K562 (cell line): ENCODE data around the gene NEK1. TPM values are rescaled to one million over a fixed set of nuclear protein-coding genes. Genes with fewer than 3 reads are reported as not detected.
A peak's percentile ranks its signal among the peaks of the same experiment; 100 is the strongest.

ENCODE experiments used
- BCL6 ChIP-seq: fragments of 250-450 bp; sonication (Bioruptor Pico); IDR thresholded peaks from 2 replicates; pipeline ENCODE4 v1.4.0; 2020
- BRF1 ChIP-seq: IDR thresholded peaks from 3 replicates; pipeline ENCODE4 v1.6.1; 2011; ENCODE audit warnings: borderline replicate concordance, mild to moderate bottlenecking; ENCODE audit not compliant: insufficient read length; ENCODE audit errors: extremely low read depth
- CCAR2 ChIP-seq: fragments of 200-400 bp; formaldehyde crosslinking; IDR thresholded peaks from 2 replicates; pipeline ENCODE4 v1.6.1; 2017; ENCODE audit warnings: mild to moderate bottlenecking, low read depth, low read length
- KLF16 ChIP-seq: IDR thresholded peaks from 2 replicates; pipeline ENCODE4 v1.6.1; 2016; ENCODE audit warnings: antibody characterized with exemption
- RAD51 ChIP-seq: fragments of 450-650 bp; IDR thresholded peaks from 2 replicates; pipeline ENCODE4 v1.7.1; 2016; ENCODE audit warnings: low read depth, mild to moderate bottlenecking, borderline replicate concordance
- RBM15 ChIP-seq: fragments of 200-400 bp; formaldehyde crosslinking; IDR thresholded peaks from 2 replicates; pipeline ENCODE4 v1.6.1; 2018; ENCODE audit warnings: mild to moderate bottlenecking, low read length, moderate library complexity; ENCODE audit not compliant: insufficient read depth
- SFPQ ChIP-seq: fragments of 200-400 bp; formaldehyde crosslinking; IDR thresholded peaks from 2 replicates; pipeline ENCODE4 v1.6.1; 2017; ENCODE audit warnings: mild to moderate bottlenecking, low read depth, low read length, moderate library complexity
- SRSF9 ChIP-seq: fragments of 200-400 bp; formaldehyde crosslinking; IDR thresholded peaks from 2 replicates; pipeline ENCODE4 v1.6.1; 2017; ENCODE audit warnings: low read depth, low read length, borderline replicate concordance
- STAT5B ChIP-seq: fragments of 250-450 bp; sonication (Bioruptor Pico); IDR thresholded peaks from 2 replicates; pipeline ENCODE4 v1.8.0; 2021; ENCODE audit warnings: mild to moderate bottlenecking, inconsistent platforms
- TGIF2 ChIP-seq: sonication (generic); formaldehyde crosslinking; IDR thresholded peaks from 2 replicates; pipeline ENCODE4 v1.8.1; 2022; ENCODE audit warnings: mild to moderate bottlenecking, missing genetic modification reagents, moderate library complexity
- ZBTB40 ChIP-seq, 2 experiments: fragments of 450-650 bp in 1 of 2; sonication (generic) in 1 of 2; formaldehyde crosslinking in 1 of 2; IDR thresholded peaks; 2 replicates each; pipeline versions ENCODE4 v1.7.1 to v1.9.0; 2016 to 2022; ENCODE audit warnings: inconsistent platforms in 1 of 2, mild to moderate bottlenecking in 1 of 2, missing genetic modification reagents in 1 of 2
- ZKSCAN3 ChIP-seq: fragments of 250-450 bp; sonication (Bioruptor Pico); IDR thresholded peaks from 2 replicates; pipeline ENCODE4 v1.4.0; 2020
- polyA plus RNA-seq, 8 experiments: library from polyadenylated mRNA; depleted of rRNA in 4 of 8; stranded (reverse) in 5 of 8; unstranded in 3 of 8; fragments of >200 nt; fragmentation: Nextera tagmentation in 2 of 8; fragmentation: Illumina TruSeq in 1 of 8; extraction: Ambion mirVana in 2 of 8; extraction: Trizol in 1 of 8; gene quantifications; 2 replicates each; pipeline versions ENCODE4 v1.2.1 to v1.2.3, GENCODE V29; 2011 to 2014; ENCODE audit warnings: inconsistent platforms in 1 of 8, missing spikeins in 1 of 8
- total RNA-seq, 7 experiments: library from RNA; depleted of rRNA in 6 of 7; stranded (reverse); fragments of >200 nt in 6 of 7; fragmentation: Illumina TruSeq in 2 of 7; extraction: Trizol in 2 of 7; gene quantifications; 2 replicates each; pipeline versions ENCODE4 v1.2.1 to v1.2.3, GENCODE V29; 2011 to 2021; ENCODE audit warnings: low replicate concordance in 1 of 7

The NEK1 gene
- total and polyA plus RNA-seq, 9 of the 15 experiments (the other 6 are each of a cell fraction or from before 2014, with no cell fraction given) = 6.2 to 15.7 (median 10.3) TPM

- TF ChIP-seq SRSF9 = no peak
- TF ChIP-seq CCAR2 = no peak
- no peak for TF ChIP-seq SFPQ
- no peak for TF ChIP-seq STAT5B (CRISPR knock-in tag)
- no peak for TF ChIP-seq RAD51
- TF ChIP-seq ZKSCAN3 = no peak
- no peak for TF ChIP-seq ZBTB40 (IDR thresholded peaks at IDR 0.05)
- no peak for TF ChIP-seq ZBTB40 (CRISPR knock-in tag; IDR thresholded peaks at IDR 0.05)
- 0 out of 2 replicates have a peak, but pooled peaks have one; percentile 26 for TF ChIP-seq KLF16
- TF ChIP-seq TGIF2 (CRISPR knock-in tag) = no peak
- TF ChIP-seq BRF1 = no peak
- no peak for TF ChIP-seq BCL6
- TF ChIP-seq RBM15 = no peak
Measured at GRCh38 chr4:169619518-169619957, 7.2 kb upstream of the NEK1 start (continued).
